Measurements from ENCODE around the gene SLC17A5. TPM values are rescaled to one million over a fixed set of nuclear protein-coding genes. Genes with fewer than 3 reads are reported as not detected.

Gene SLC17A5
- total RNA-seq, 1 donor from 2014 or later: 26.5 TPM

DNA sequence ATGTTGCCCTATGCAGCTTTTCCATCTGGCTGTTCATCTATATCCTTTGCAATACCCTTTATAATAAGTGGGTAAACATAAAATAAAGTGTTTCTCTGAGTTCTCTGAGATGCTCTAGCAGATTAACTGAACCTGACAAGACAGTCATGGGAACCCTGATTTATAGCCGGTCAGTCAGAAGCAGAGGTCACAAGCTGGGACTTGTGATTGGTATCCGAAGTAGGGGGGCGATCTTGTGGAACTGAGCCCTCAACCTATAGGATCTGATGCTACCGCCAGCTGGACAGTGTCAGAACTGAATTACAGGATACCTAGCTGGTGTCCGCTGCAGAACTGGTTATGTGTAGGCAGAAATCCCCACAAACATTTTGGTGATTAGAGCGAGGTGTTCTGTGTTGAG is 39.0 kb downstream of the SLC17A5 start:
- intact Hi-C loops (cut with DNase I): no loop called here
- ATAC-seq: no peak
- H3K9me3 ChIP-seq: no peaks in the 10 kb centered on the region
- no peak overlapping the region for H3K4me3 ChIP-seq
- TF ChIP-seq, protein P1, sequence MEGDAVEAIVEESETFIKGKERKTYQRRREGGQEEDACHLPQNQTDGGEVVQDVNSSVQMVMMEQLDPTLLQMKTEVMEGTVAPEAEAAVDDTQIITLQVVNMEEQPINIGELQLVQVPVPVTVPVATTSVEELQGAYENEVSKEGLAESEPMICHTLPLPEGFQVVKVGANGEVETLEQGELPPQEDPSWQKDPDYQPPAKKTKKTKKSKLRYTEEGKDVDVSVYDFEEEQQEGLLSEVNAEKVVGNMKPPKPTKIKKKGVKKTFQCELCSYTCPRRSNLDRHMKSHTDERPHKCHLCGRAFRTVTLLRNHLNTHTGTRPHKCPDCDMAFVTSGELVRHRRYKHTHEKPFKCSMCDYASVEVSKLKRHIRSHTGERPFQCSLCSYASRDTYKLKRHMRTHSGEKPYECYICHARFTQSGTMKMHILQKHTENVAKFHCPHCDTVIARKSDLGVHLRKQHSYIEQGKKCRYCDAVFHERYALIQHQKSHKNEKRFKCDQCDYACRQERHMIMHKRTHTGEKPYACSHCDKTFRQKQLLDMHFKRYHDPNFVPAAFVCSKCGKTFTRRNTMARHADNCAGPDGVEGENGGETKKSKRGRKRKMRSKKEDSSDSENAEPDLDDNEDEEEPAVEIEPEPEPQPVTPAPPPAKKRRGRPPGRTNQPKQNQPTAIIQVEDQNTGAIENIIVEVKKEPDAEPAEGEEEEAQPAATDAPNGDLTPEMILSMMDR (IDR thresholded peaks at IDR 0.05): no peak
- H3K27ac ChIP-seq: no peak overlapping the region
- no peaks in the 10 kb centered on the region for H3K27me3 ChIP-seq
- peaks cover 62% of the 10 kb centered on the region for H3K36me3 ChIP-seq
- DNase-seq: no peak
- H3K4me1 ChIP-seq: no peaks in the 10 kb centered on the region

DNA sequence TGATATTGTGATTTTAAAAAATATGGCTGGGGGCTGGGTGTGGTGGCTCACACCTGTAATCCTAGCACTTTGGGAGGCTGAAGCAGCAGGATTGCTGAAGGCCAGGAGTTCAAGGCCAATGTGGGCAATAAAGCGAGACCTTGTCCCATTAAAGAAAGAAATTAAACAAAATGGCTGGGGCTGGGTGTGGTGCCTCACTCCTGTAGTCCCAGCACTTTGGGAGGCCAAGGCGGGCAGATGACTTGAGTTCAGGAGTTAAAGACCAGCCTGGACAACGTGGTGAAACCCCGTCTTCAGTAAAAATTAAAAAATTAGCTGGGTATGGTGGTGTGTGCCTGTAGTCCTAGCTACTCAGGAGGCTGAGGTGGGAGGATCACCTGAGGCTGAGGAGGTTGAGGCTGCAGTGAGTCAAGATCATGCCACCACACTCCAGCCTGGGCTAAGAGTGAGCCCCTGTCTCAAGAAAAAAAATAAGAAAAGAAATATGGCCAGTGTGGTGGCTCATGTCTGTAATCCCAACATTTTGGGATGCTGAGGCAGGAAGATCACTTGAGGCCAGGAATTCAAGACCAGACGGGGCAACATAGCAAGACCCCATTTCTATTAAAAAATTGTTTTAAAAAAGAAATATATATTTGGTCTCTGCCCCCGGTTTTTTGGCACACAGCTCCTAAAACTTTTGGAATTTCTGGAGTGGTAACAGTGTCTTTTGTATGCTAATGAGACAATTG is 39.8 kb downstream of the SLC17A5 start:
- no peaks in the 10 kb centered on the region for H3K4me1 ChIP-seq
- no peak overlapping the region for H3K4me3 ChIP-seq
- intact Hi-C loops (cut with DNase I): no loop called here
- TF ChIP-seq, protein P1 (IDR thresholded peaks at IDR 0.05): no peak
- ATAC-seq (no peak), DNase-seq (no peak)
- no peak overlapping the region for H3K27ac ChIP-seq
- H3K36me3 ChIP-seq: peaks cover 63% of the 10 kb centered on the region
- no peaks in the 10 kb centered on the region for H3K9me3 ChIP-seq
- H3K27me3 ChIP-seq: no peaks in the 10 kb centered on the region

DNA sequence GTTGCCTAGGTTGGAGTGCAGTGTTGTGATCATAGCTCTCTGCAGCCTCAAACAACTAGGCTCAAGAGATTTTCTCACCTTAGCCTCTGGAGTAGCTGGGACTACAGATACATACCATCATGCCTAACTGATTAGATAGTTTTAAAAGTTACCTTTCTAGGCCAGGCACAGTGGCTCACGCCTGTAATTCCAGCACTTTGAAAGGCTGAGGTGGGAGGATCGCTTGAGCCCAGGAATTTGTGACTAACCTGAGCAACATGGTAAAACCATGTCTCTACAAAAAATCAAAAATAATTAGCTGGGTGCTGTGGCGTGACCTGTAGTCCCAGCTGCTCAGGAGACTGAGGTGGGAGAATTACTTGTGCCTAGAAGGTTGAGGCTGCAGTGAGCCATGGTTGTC is 41.2 kb downstream of the SLC17A5 start:
- peaks cover 67% of the 10 kb centered on the region for H3K36me3 ChIP-seq
- TF ChIP-seq, protein P1 (IDR thresholded peaks at IDR 0.05): no peak
- no peak overlapping the region for H3K4me3 ChIP-seq
- no peaks in the 10 kb centered on the region for H3K9me3 ChIP-seq
- no peak for ATAC-seq
- no peak for DNase-seq
- no peaks in the 10 kb centered on the region for H3K27me3 ChIP-seq
- no peaks in the 10 kb centered on the region for H3K4me1 ChIP-seq
- intact Hi-C loops (cut with DNase I): no loop called here
- H3K27ac ChIP-seq: no peak overlapping the region

DNA sequence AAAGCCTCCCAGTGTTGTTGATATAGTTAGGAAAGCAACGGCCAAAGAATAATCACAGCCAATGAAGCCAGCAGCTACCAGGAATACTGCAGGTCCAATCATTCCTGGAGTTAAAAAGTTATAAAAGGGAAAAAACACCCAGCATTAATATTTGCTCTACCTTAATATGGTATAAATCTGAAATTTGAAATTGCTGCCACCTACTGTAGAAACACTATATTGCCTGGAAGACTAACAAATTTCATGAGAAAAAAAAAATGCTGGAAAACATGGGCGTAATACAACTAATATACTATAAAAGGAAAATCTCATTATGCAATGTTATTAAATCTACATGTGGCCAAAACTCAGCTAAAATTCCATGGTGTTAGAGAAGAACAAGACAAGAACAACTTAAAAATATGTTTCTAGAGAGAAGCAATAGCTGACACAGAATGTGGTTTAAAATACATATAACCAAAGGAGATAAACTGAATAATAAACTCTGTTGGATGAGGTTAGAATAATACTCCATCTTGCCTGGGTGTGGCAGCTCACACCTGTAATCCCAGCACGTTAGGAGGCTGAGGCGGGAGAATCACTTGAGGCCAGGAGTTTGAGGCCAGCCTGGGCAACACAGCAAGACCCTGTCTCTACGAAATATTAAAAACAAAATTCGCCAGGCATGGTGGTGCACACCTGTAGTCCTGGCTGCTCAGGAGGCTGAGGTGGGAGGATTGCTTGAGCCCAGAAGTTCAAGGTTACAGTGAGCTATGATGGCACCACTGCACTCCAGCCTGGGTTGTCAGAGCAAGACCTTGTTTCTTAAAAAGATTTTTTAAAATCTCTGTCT is 43.1 kb downstream of the SLC17A5 start:
- no peak overlapping the region for H3K4me3 ChIP-seq
- TF ChIP-seq, protein P1 (IDR thresholded peaks at IDR 0.05): peak; percentile 71
- no peak overlapping the region for H3K27ac ChIP-seq
- H3K9me3 ChIP-seq: no peaks in the 10 kb centered on the region
- H3K27me3 ChIP-seq: no peaks in the 10 kb centered on the region
- intact Hi-C loops (cut with DNase I): no loop called here
- no peak for DNase-seq
- peak; percentile 72 for ATAC-seq
- H3K4me1 ChIP-seq: no peaks in the 10 kb centered on the region
- H3K36me3 ChIP-seq: peaks cover 66% of the 10 kb centered on the region

- Histone ChIP-seq H3K27ac (no peak overlapping the region), H3K27me3 (no peaks in the 10 kb centered on the region), H3K36me3 (peaks cover 63% of the 10 kb centered on the region), H3K4me3 (no peak overlapping the region), H3K9me3 (no peaks in the 10 kb centered on the region), H3K4me1 (no peaks in the 10 kb centered on the region)
- TF ChIP-seq, protein P1 (IDR thresholded peaks at IDR 0.05): no peak
- no peak for DNase-seq
- ATAC-seq: no peak
- intact Hi-C loops (cut with DNase I): loop anchor here (5.0 kb wide), 1 partner anchor 91 kb away; no protein-coding TSS in a partner anchor
Measured at GRCh38 chr6:73608761-73609160, 45.0 kb downstream of the SLC17A5 start.
